DMS79 treated with DMSO at 0.1 percent for 48 hours (cell line): ENCODE measurements around the gene NKAIN2.
"Not testable (repeated sequence)": the region's sequence is repeated elsewhere in the genome, so short reads cannot be mapped to it uniquely, and the experiment has no call there.

Experiments used
- DNase-seq: peaks from one replicate; lab custom pipeline; 2025; lab: John Stamatoyannopoulos, UW

The NKAIN2 gene

GRCh38 chr6:124436803-124437202, 633.1 kb downstream of the NKAIN2 start:
- no peak for DNase-seq

DNA sequence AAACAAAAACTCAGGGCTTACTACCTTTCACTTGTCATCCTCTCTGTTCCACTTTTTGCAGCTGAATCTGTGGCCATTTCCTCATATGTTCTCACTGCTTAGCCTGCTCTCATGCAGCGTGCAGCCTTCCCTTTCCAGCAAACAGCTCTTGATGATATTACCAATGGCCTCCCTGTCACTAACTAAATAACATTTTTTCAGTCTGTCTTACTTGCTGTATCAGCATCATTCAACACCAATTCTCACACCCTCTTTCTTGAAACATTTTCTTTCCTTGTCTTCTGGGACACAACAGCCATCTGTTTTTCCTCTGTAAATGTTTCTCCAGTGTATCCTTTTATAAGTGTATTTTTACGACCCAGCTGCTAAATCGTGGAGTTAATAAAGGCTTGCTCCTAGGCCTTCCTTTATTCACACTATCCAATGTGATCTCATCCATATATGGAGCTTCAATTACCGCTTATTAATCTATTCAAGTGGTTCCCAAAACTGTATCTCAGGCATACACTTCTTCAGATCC, 634.9 kb downstream of the NKAIN2 start:
- DNase-seq: peak; percentile 26

- peak; percentile 81 for DNase-seq
Measured at GRCh38 chr6:124441450-124441849, 637.8 kb downstream of the NKAIN2 start.

- DNase-seq: no peak
Measured at GRCh38 chr6:124443541-124443940, 639.9 kb downstream of the NKAIN2 start.

GRCh38 chr6:124445581-124445980, 641.9 kb downstream of the NKAIN2 start:
- no peak for DNase-seq

- no peak for DNase-seq
Measured at GRCh38 chr6:124446961-124447360, 643.3 kb downstream of the NKAIN2 start.

- DNase-seq: no peak
Measured at GRCh38 chr6:124459268-124459667, 655.6 kb downstream of the NKAIN2 start.

DNA sequence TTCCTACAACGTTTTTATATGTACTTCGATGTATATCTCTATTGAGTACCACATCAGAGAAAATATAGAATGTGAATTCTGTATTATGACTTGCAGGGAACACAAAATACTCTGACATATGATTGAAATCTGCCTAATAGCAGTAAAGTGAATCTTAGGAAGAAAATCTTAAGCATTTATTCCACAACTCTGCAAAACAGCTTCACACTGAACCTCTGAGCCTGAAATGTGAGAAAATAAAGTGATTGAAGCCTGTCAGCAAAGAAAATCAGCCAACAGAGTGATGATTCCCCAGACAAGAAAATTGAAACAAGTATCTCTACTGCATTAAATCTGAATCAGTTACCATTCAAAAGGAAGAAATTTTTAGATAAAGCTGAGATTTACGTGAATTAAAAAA, 659.1 kb downstream of the NKAIN2 start:
- no peak for DNase-seq

DNA sequence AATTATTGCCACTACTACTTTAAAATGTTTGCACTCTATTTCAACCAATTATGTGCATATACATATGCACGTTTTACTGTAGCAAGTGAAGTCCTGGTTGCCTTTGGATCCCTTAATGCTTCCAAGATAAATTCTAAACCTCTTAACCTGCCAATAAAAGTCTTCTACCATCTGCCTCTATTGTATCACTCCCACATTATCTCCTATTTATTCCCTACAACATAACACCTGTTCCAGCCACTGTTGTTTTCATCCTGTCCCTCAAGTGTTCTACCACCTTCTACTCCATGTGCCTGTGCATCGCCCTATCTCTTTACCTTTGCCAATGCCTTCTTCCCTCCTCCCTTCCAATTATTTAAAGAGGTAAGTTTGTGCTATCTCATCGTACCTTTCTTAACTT, 659.6 kb downstream of the NKAIN2 start:
- no peak for DNase-seq

GRCh38 chr6:124464600-124464999, 660.9 kb downstream of the NKAIN2 start:
- DNase-seq: not testable (repeated sequence)

- DNase-seq: no peak
Measured at GRCh38 chr6:124466949-124467348, 663.3 kb downstream of the NKAIN2 start.

DNA sequence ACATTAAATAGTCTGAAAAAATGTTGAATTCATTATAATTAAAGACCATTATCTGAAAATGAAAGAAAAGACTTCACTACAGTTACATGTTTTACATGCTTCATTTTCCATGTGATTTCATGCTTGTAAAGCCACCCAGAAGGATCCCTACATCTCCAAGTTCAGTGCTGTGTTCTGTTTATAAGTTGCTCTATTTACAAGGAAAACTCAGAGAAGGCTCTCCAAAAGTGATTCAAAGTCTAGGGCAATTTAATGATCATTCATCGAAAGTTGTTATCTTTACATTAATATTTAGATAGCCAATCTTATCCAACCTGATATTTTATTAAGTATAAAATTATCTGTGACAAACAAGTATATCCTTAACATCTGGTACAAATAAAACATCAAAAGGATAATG, 663.7 kb downstream of the NKAIN2 start:
- no peak for DNase-seq

DNA sequence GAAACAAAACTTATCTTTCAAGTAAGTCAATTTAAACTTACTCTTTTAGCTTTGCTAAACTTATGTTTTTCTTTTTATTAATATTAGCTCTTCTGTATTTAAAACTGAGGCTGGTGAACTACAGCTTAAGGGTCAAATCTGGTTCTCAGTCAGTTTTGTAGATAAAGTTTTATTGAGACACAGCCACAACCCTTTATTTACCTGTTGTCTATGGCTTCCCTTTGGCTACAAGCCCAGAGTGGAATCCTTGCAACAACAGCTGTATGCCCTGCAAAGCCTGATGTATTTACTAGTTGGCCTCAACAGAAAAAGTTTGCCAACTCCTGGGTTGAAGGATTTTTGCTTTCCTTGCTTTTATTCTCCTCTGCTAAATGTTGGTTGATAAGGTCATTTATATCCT, 667.1 kb downstream of the NKAIN2 start:
- DNase-seq: no peak

DNA sequence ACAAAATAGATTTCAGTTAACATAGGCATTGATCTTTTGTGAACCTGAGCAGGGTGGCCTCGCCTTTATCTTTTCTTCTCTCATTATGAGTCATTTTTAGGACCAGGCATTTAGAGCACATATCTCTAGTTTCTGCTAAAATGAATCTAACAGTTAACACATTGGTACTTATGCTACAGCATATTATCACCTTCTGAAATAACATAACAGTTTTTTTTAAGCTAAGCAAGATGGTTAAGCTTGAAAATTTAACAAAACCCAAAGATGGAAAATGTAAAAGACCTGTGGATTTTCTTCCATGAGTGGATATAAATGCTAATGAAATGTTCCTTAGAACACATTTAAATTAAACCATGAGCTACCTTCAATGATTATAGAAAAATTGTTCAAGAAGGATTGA, 671.5 kb downstream of the NKAIN2 start:
- no peak for DNase-seq

GRCh38 chr6:124478906-124479305, 675.2 kb downstream of the NKAIN2 start:
- DNase-seq: no peak

DNA sequence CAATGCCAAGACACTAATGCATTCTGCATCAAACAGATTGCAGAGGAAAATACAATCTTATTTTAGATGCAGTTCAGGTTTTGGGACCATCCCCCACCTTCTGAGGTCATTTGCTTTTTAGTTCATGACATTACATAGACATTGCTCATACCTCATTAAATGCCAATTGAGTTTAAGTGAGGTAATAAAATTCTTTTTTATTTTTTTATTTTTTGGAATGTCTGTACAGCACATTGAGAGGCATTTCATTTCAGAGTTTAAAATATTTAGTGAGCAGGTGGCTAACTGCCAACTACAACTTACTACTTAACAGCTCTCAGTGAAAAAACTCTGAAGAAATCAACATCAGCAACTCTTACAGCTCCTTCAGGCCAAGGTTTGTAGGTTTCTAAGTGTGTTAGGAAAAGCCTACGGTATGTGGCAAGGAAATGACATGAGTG, 676.3 kb downstream of the NKAIN2 start:
- peak; percentile 97 for DNase-seq

- no peak for DNase-seq
Measured at GRCh38 chr6:124482071-124482491, 678.4 kb downstream of the NKAIN2 start.

DNA sequence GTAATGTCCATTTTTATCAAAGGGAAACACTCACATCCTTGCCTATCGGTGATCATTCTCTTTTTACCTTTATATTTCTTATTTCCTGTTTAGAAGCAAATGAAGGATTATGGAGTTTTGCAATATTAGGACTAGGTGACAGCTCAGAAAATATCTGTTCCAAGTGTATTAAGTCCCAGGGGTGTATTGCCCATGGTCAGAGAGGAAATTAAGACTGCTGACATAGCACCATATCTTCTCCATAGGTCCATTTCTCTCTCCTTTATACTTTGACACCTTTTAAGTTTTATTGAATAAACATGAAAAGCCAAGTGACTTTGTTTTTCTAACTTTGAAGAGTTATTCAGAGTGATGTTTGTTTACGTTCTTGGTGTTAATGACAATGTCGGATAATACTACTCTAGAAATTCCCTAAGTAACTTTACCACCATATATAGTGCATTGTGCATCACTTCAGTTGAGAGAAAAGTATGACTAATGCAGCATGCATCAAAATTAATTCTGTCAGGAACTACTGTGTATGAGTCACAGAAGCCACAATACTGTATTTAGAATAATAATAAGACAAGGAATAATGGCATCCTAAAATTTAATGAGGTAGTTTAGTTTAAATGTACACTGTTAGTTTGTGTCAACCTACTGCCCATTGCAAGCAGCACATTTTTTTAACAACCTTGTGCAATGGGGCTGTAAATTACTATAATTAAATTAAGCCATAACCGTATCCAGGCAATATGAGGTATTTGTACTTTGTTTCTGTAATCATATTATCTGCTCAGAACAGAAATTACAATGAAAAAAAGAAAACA, 684.2 kb downstream of the NKAIN2 start:
- DNase-seq: no peak

DNA sequence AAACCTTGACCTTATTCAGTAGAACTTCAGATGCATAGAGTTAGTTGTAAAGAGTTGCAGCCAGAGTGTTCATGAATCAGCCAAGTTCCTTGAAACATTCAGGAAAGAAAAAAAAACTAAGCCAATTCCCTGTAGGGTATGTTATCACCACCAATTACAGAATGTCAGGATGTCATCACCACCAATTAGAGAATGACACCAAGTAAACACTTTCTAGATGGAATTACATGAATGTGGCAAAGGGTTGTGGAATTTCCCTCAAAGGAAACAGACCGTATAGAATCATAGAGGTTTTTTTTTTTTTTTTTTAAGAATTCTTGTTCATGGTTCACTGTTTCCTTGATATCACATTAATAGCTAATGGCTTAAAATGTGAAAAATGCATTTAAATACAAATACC, 686.5 kb downstream of the NKAIN2 start:
- no peak for DNase-seq

- no peak for DNase-seq
Measured at GRCh38 chr6:124493259-124493658, 689.6 kb downstream of the NKAIN2 start.

- no peak for DNase-seq
Measured at GRCh38 chr6:124494956-124495664, 691.4 kb downstream of the NKAIN2 start.

DNA sequence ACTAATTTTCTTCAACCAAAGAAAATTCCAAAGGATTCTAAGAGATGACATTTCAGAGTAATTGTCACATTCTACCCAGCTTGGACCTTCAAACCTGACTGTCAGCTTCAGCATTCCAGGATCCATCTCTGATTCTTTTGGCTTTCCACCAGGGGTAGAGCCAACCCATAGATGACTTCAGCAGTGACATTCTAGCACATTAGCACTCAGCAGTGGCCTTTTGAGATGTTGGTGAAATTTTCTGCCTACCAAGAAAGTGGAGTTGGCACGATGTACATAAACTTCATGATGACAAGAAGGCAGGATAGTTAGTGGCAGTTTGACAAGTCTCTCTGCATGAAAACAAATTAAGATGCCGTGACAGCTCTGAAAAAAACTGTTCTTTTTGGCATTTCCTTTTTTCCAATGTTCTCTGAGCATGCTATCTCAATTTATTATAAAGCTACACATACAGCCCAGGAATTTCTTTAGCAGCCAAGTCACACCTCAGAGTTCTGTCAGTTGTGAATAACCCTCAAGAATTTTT, 692.1 kb downstream of the NKAIN2 start:
- no peak for DNase-seq

- DNase-seq: no peak
Measured at GRCh38 chr6:124496334-124496733, 692.7 kb downstream of the NKAIN2 start.
